HCT116 (cell line): Measurements from ENCODE around the gene CNN2. TPM values are rescaled to one million over a fixed set of nuclear protein-coding genes. Genes with fewer than 3 reads are reported as not detected.

Source experiments
- ATAC-seq: fragments of 200-7000 bp; cut with Tn5 transposase; 2 replicates; pipeline ENCODE4 v1.9.1; 2020; ENCODE audit warnings: mild to moderate bottlenecking, moderate library complexity
- BruUV-seq: library from RNA; stranded (reverse); fragments of 400-500 nt; replicated peaks from 2 replicates; lab custom pipeline; 2021; lab: Mats Ljungman, UMichigan
- CTCF ChIA-PET: fragments of 300-600 bp; sonication (Branson Sonifier 250); formaldehyde crosslinking; loops from one replicate; lab custom pipeline; 2021; ENCODE audit warnings: antibody characterized with exemption; lab: Charles Lee
- POLR2A ChIA-PET: fragments of 300-600, 350-600 bp; sonication (Branson Sonifier 250); formaldehyde crosslinking; loops from one replicate; lab custom pipeline; 2021; ENCODE audit warnings: antibody characterized with exemption; lab: Charles Lee
- RAD21 ChIA-PET, 2 experiments: fragments of 300-600 bp; sonication (Branson Sonifier 250); formaldehyde crosslinking; loops; one replicate each; lab custom pipeline; 2023; ENCODE audit warnings: low total read pairs in 2 of 2; ENCODE audit not compliant: uncharacterized antibody in 2 of 2, unreplicated experiment in 2 of 2, low non-redundant PET in 1 of 2; lab: Charles Lee
- DNase-seq: peaks from one replicate; pipeline ENCODE4 v3.0.0-alpha.2; 2010; ENCODE audit warnings: low read depth, low spot score
- H2AFZ ChIP-seq: fragments of 200-600 bp; shearing (Covaris generic), sonication (generic); 2 replicates; pipeline ENCODE4 v1.6.1; 2017; ENCODE audit warnings: low read depth, mixed run types, mixed read lengths, antibody characterized with exemption, low read length; ENCODE audit not compliant: poor library complexity, severe bottlenecking
- H3K27ac ChIP-seq: 2 replicates; pipeline ENCODE4 v1.5.1; 2012; ENCODE audit warnings: low read depth, low read length
- H3K27me3 ChIP-seq: fragments of 200-600 bp; sonication (generic); 2 replicates; pipeline ENCODE4 v1.6.1; 2016; ENCODE audit warnings: mixed run types, low read length, mixed read lengths; ENCODE audit not compliant: insufficient read depth
- H3K36me3 ChIP-seq, 2 experiments: fragments of 200-500 bp in 1 of 2; fragments of 200-600 bp in 1 of 2; sonication (Bioruptor generic) in 1 of 2; sonication (generic) in 1 of 2; 2 replicates each; pipeline versions ENCODE4 v1.5.1 to v1.6.1; 2014 to 2016; ENCODE audit warnings: low read length in 2 of 2, inconsistent platforms in 1 of 2, mixed read lengths in 1 of 2, mixed run types in 1 of 2; ENCODE audit not compliant: insufficient read depth in 2 of 2, control insufficient read depth in 1 of 2
- H3K4me1 ChIP-seq, 2 experiments: fragments of 200-600 bp in 1 of 2; sonication (generic) in 1 of 2; 2 replicates each; pipeline versions ENCODE4 v1.5.1 to v1.6.1; 2012 to 2017; ENCODE audit warnings: low read length in 2 of 2, inconsistent platforms in 1 of 2, mild to moderate bottlenecking in 1 of 2, mixed read lengths in 1 of 2, mixed run types in 1 of 2, moderate library complexity in 1 of 2; ENCODE audit not compliant: insufficient read depth in 2 of 2, control insufficient read depth in 1 of 2
- H3K4me2 ChIP-seq: fragments of 200-600 bp; sonication (generic); 2 replicates; pipeline ENCODE4 v1.6.1; 2017; ENCODE audit warnings: mixed run types, low read length, mixed read lengths
- H3K4me3 ChIP-seq, 2 experiments: fragments of 200-600 bp in 1 of 2; sonication (generic) in 1 of 2; replicated peaks in 1 of 2; 2 replicates each; pipeline ENCODE4 v1.5.1; 2011 to 2016; ENCODE audit warnings: low read length in 2 of 2, control low read depth in 1 of 2, low read depth in 1 of 2, mild to moderate bottlenecking in 1 of 2, mixed read lengths in 1 of 2, mixed run types in 1 of 2
- H3K79me2 ChIP-seq: fragments of 200-600 bp; sonication (generic); 2 replicates; pipeline ENCODE4 v1.6.1; 2017; ENCODE audit warnings: mild to moderate bottlenecking, mixed run types, low read length, moderate library complexity, mixed read lengths; ENCODE audit not compliant: insufficient read depth
- H3K9ac ChIP-seq: fragments of 200-600 bp; sonication (generic); 2 replicates; pipeline ENCODE4 v1.6.1; 2016; ENCODE audit warnings: low read length, mixed read lengths
- H3K9me2 ChIP-seq: fragments of 200-600 bp; sonication (generic), shearing (Covaris generic); 2 replicates; pipeline ENCODE4 v1.6.1; 2017; ENCODE audit warnings: mixed run types, mild to moderate bottlenecking, moderate library complexity; ENCODE audit not compliant: insufficient read depth
- H3K9me3 ChIP-seq, 2 experiments: fragments of 200-500 bp in 1 of 2; fragments of 200-600 bp in 1 of 2; sonication (Bioruptor generic) in 1 of 2; sonication (generic) in 1 of 2; 2 replicates each; pipeline ENCODE4 v1.6.1; 2014 to 2017; ENCODE audit warnings: low read length in 2 of 2, mixed read lengths in 2 of 2, inconsistent platforms in 1 of 2, low read depth in 1 of 2, mild to moderate bottlenecking in 1 of 2, mixed run types in 1 of 2, moderate library complexity in 1 of 2; ENCODE audit not compliant: control insufficient read depth in 1 of 2, insufficient read depth in 1 of 2
- H4K20me1 ChIP-seq: fragments of 200-600 bp; sonication (generic), shearing (Covaris generic); 2 replicates; pipeline ENCODE4 v1.6.1; 2017; ENCODE audit warnings: mixed run types, mild to moderate bottlenecking, moderate library complexity; ENCODE audit not compliant: insufficient read depth
- ATF3 ChIP-seq: IDR thresholded peaks from 2 replicates; pipeline ENCODE4 v1.6.1; 2012
- CEBPB ChIP-seq: IDR thresholded peaks from 2 replicates; pipeline ENCODE4 v1.6.1; 2012; ENCODE audit warnings: low read depth
- CTCF ChIP-seq, 3 experiments: fragments of 200-600 bp in 1 of 3; sonication (generic) in 1 of 3; IDR thresholded peaks in 2 of 3; conservative IDR thresholded peaks in 1 of 3; 2 replicates each; pipeline ENCODE4 v1.5.1; 2012 to 2017; ENCODE audit warnings: low read depth in 2 of 3, low read length in 2 of 3, antibody characterized with exemption in 1 of 3, borderline replicate concordance in 1 of 3, control low read depth in 1 of 3, mild to moderate bottlenecking in 1 of 3, mixed read lengths in 1 of 3, mixed run types in 1 of 3, moderate library complexity in 1 of 3; ENCODE audit not compliant: insufficient read depth in 1 of 3
- EGR1 ChIP-seq: IDR thresholded peaks from 2 replicates; pipeline ENCODE4 v1.6.1; 2012; ENCODE audit warnings: low read depth
- EZH2phosphoT487 ChIP-seq: fragments of 200-600 bp; IDR thresholded peaks from 2 replicates; pipeline ENCODE4 v1.6.1; 2018; ENCODE audit warnings: antibody characterized with exemption, borderline replicate concordance
- FOSL1 ChIP-seq: IDR thresholded peaks from 2 replicates; pipeline ENCODE4 v1.6.1; 2012; ENCODE audit warnings: low read depth
- MAX ChIP-seq: IDR thresholded peaks from 2 replicates; pipeline ENCODE4 v1.6.1; 2012
- POLR2A ChIP-seq: IDR thresholded peaks from 2 replicates; pipeline ENCODE4 v1.7.0; 2011; ENCODE audit warnings: borderline replicate concordance; ENCODE audit not compliant: insufficient read depth, insufficient read length; ENCODE audit errors: extremely low read depth
- POLR2AphosphoS5 ChIP-seq: IDR thresholded peaks from 2 replicates; pipeline ENCODE4 v1.6.1; 2011; ENCODE audit warnings: mild to moderate bottlenecking, low read depth, low read length, moderate library complexity
- RAD21 ChIP-seq: IDR thresholded peaks from 2 replicates; pipeline ENCODE4 v1.6.1; 2012; ENCODE audit warnings: low read depth, mild to moderate bottlenecking
- REST ChIP-seq: IDR thresholded peaks from 2 replicates; pipeline ENCODE4 v1.6.1; 2012; ENCODE audit warnings: low read depth
- SRF ChIP-seq: IDR thresholded peaks from 2 replicates; pipeline ENCODE4 v1.6.1; 2012; ENCODE audit warnings: low read depth
- TCF7L2 ChIP-seq: IDR thresholded peaks from 2 replicates; pipeline ENCODE4 v1.7.0; 2011; ENCODE audit warnings: borderline replicate concordance, inconsistent platforms; ENCODE audit not compliant: insufficient read depth, insufficient read length; ENCODE audit errors: extremely low read depth
- YY1 ChIP-seq: IDR thresholded peaks from 2 replicates; pipeline ENCODE4 v1.6.1; 2011; ENCODE audit warnings: low read length, low read depth, moderate library complexity, mild to moderate bottlenecking; ENCODE audit not compliant: insufficient replicate concordance; ENCODE audit errors: extremely low read depth
- ZFX ChIP-seq: fragments of 450-650 bp; IDR thresholded peaks from 2 replicates; pipeline ENCODE4 v1.6.1; 2017
- ZNF274 ChIP-seq: fragments of 200-500 bp; sonication (Bioruptor generic); IDR thresholded peaks from 2 replicates; pipeline ENCODE4 v1.6.1; 2014; ENCODE audit warnings: mild to moderate bottlenecking, low read depth, low read length, inconsistent platforms
- intact Hi-C: fragments of 100-400 bp; cut with micrococcal nuclease; formaldehyde crosslinking; loops from 2 replicates; pipeline ENCODE4 v1.10.0; 2022
- total RNA-seq: library from RNA; stranded (reverse); gene quantifications from one replicate; pipeline ENCODE4 v1.2.1, GENCODE V29; 2021; ENCODE audit not compliant: unreplicated experiment

The CNN2 gene
- total RNA-seq, 1 experiment from 2014 or later, result 212 TPM

DNA sequence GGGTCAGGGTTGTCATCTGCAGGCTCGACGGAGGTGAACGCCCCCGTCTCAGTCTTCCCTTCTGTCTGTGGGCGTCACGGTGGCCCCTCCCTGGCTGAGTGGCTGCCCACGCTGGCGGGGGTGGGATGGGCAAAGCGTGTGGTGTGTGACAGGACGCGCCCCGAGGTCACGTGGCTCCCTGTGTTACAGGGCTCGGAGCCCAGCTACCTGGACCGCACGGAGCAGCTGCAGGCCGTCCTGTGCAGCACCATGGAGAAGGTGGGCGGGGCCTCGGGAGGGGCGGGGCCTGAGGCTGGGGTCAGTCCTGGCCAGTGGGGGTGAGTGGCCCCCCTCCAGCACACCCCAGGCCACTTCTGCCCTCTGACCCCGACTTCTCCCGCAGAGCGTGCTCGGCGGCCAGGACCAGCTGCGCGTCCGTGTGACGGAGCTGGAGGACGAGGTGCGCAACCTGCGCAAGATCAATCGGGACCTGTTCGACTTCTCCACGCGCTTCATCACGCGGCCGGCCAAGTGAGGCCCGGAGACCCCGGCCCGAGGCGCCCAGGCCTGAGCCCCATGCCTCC lies 32.5 kb upstream of the CNN2 start:
- RAD21 ChIA-PET, result no interaction called here
- no peaks in the 10 kb centered on the region for H3K27me3 ChIP-seq
- no TSS peak for BruUV-seq
- TF ChIP-seq MAX (no peak), ZNF274 (no peak), POLR2A (no peak), FOSL1 (no peak), SRF (no peak), TCF7L2 (no peak), ZFX (no peak), POLR2AphosphoS5 (no peak), REST (no peak), RAD21 (no peak), ATF3 (no peak), EGR1 (no peak), YY1 (no peak), EZH2phosphoT487 (no peak), CEBPB (no peak), CTCF (IDR thresholded peaks at IDR 0.05 in 2 of 3, conservative IDR thresholded peaks at IDR 0.05 in 1 of 3; ENCODE audit: borderline replicate concordance in 1 of 3, insufficient read depth in 1 of 3, low read depth in 2 of 3, low read length in 2 of 3) (no peak)
- no peaks in the 10 kb centered on the region; the same call in 1 of the 2 replicates for H3K79me2 ChIP-seq
- H3K9ac ChIP-seq, result no peak overlapping the region
- H2AFZ ChIP-seq, result no peak overlapping the region
- peaks cover 6% of the 10 kb centered on the region; the same call in 1 of the 2 replicates for H4K20me1 ChIP-seq
- H3K9me3 ChIP-seq, result no peaks in the 10 kb centered on the region
- H3K9me2 ChIP-seq, result no peaks in the 10 kb centered on the region
- peaks cover 5 to 43% of the 10 kb centered on the region in 2 experiments; a peak in 3 of 4 replicates for H3K36me3 ChIP-seq
- H3K4me3 ChIP-seq, result no peak overlapping the region
- POLR2A ChIA-PET, result no interaction called here
- H3K27ac ChIP-seq, result no peak overlapping the region; the same call in 1 of the 2 replicates
- H3K4me1 ChIP-seq, result peaks cover 7 to 29% of the 10 kb centered on the region in 2 experiments
- DNase-seq (no peak), ATAC-seq (no peak)
- CTCF ChIA-PET, result no interaction called here
- no peak overlapping the region for H3K4me2 ChIP-seq
- intact Hi-C loops, result no loop called here
